Mesenchymal stem cell (in vitro differentiated cells and primary cell): ENCODE measurements around the gene PRR23C.

Experiments used
- DNase-seq: peaks from one replicate; pipeline ENCODE4 v3.0.0-alpha.2; 2013
- H2AFZ ChIP-seq: one replicate; pipeline ENCODE4 v1.6.1; 2013; ENCODE audit warnings: low read depth, mild to moderate bottlenecking, control low read depth, inconsistent platforms, low read length, moderate library complexity
- H2AK5ac ChIP-seq: 2 replicates; pipeline ENCODE4 v1.6.1; 2013; ENCODE audit warnings: low read length, moderate library complexity, mild to moderate bottlenecking, inconsistent platforms; ENCODE audit not compliant: severe bottlenecking
- H2BK120ac ChIP-seq: one replicate; pipeline ENCODE4 v1.6.1; 2013; ENCODE audit warnings: low read depth, mild to moderate bottlenecking, inconsistent platforms, low read length, moderate library complexity
- H2BK12ac ChIP-seq, 2 experiments: one replicate each; pipeline ENCODE4 v1.6.1; 2013; ENCODE audit warnings: inconsistent platforms in 2 of 2, low read length in 2 of 2, mild to moderate bottlenecking in 2 of 2, moderate library complexity in 2 of 2, control low read depth in 1 of 2
- H2BK15ac ChIP-seq: one replicate; pipeline ENCODE4 v1.6.1; 2013; ENCODE audit warnings: mild to moderate bottlenecking, low read depth, inconsistent platforms; ENCODE audit not compliant: poor library complexity, severe bottlenecking
- H2BK5ac ChIP-seq: 2 replicates; pipeline ENCODE4 v1.6.1; 2013; ENCODE audit warnings: low read depth, mild to moderate bottlenecking, low read length, control low read depth, inconsistent platforms; ENCODE audit not compliant: poor library complexity, severe bottlenecking
- H3K14ac ChIP-seq, 2 experiments: one replicate each; pipeline ENCODE4 v1.6.1; 2013; ENCODE audit warnings: inconsistent platforms in 2 of 2, low read length in 2 of 2, control low read depth in 1 of 2, mild to moderate bottlenecking in 1 of 2, moderate library complexity in 1 of 2
- H3K18ac ChIP-seq, 2 experiments: one replicate each; pipeline ENCODE4 v1.6.1; 2013; ENCODE audit warnings: inconsistent platforms in 2 of 2, low read length in 2 of 2, control low read depth in 1 of 2, low read depth in 1 of 2, mild to moderate bottlenecking in 1 of 2
- H3K23ac ChIP-seq, 2 experiments: one replicate each; pipeline ENCODE4 v1.6.1; 2013; ENCODE audit warnings: inconsistent platforms in 2 of 2, low read length in 2 of 2, mild to moderate bottlenecking in 2 of 2, moderate library complexity in 2 of 2, control low read depth in 1 of 2
- H3K27ac ChIP-seq: 2 replicates; pipeline ENCODE4 v1.5.1; 2013; ENCODE audit warnings: mild to moderate bottlenecking, moderate library complexity, low read length, control low read depth, inconsistent platforms; ENCODE audit not compliant: poor library complexity, severe bottlenecking
- H3K27me3 ChIP-seq, 2 experiments: 2 replicates each; pipeline versions ENCODE4 v1.6.1 to v1.7.0; 2013; ENCODE audit warnings: low read length in 2 of 2, mild to moderate bottlenecking in 2 of 2, moderate library complexity in 2 of 2, control low read depth in 1 of 2, inconsistent platforms in 1 of 2; ENCODE audit not compliant: control insufficient read depth in 1 of 2, insufficient read depth in 1 of 2
- H3K36me3 ChIP-seq, 2 experiments: 2 replicates each; pipeline versions ENCODE4 v1.6.1 to v1.7.0; 2013; ENCODE audit warnings: low read length in 2 of 2, control low read depth in 1 of 2, inconsistent platforms in 1 of 2, low read depth in 1 of 2, mild to moderate bottlenecking in 1 of 2; ENCODE audit not compliant: insufficient read depth in 2 of 2, control insufficient read depth in 1 of 2
- H3K4ac ChIP-seq, 2 experiments: one replicate each; pipeline ENCODE4 v1.6.1; 2013; ENCODE audit warnings: inconsistent platforms in 2 of 2, low read length in 2 of 2, mild to moderate bottlenecking in 2 of 2, moderate library complexity in 2 of 2, control low read depth in 1 of 2, low read depth in 1 of 2
- H3K4me1 ChIP-seq: 2 replicates; pipeline ENCODE4 v1.6.1; 2013; ENCODE audit warnings: low read depth, low read length, control low read depth; ENCODE audit not compliant: control insufficient read depth, insufficient read depth
- H3K4me2 ChIP-seq: 2 replicates; pipeline ENCODE4 v1.6.1; 2013; ENCODE audit warnings: low read length, mild to moderate bottlenecking, inconsistent platforms; ENCODE audit not compliant: poor library complexity, severe bottlenecking
- H3K4me3 ChIP-seq, 2 experiments: 2 replicates each; pipeline versions ENCODE4 v1.5.1 to v1.7.0; 2013; ENCODE audit warnings: low read length in 2 of 2, mild to moderate bottlenecking in 2 of 2, control low read depth in 1 of 2, low read depth in 1 of 2; ENCODE audit not compliant: insufficient read depth in 1 of 2
- H3K79me1 ChIP-seq: replicated peaks from 2 replicates; pipeline ENCODE4 v1.6.1; 2013; ENCODE audit warnings: mild to moderate bottlenecking, control low read depth, low read length, inconsistent platforms; ENCODE audit not compliant: poor library complexity, severe bottlenecking
- H3K9ac ChIP-seq: 2 replicates; pipeline ENCODE4 v1.7.0; 2013; ENCODE audit warnings: mild to moderate bottlenecking, low read length, moderate library complexity
- H3K9me3 ChIP-seq: 2 replicates; pipeline ENCODE4 v1.7.0; 2013; ENCODE audit warnings: mild to moderate bottlenecking, low read length; ENCODE audit not compliant: control insufficient read depth
- H4K8ac ChIP-seq: one replicate; pipeline ENCODE4 v1.6.1; 2013; ENCODE audit warnings: inconsistent platforms, mild to moderate bottlenecking, low read length, moderate library complexity
- H4K91ac ChIP-seq: one replicate; pipeline ENCODE4 v1.6.1; 2013; ENCODE audit warnings: mild to moderate bottlenecking, low read length, inconsistent platforms
- WGBS: methylation state at CpG from one replicate; pipeline ENCODE4 v1.1.7; 2013; ENCODE audit warnings: mixed read lengths; 5-methylcytosine and 5-hydroxymethylcytosine counted together

PRR23C gene

GRCh38 chr3:139084176-139084575 is 39.5 kb upstream of the PRR23C start:
- Histone ChIP-seq H3K4me3 (no peak overlapping the region), H3K79me1 (no peaks in the 10 kb centered on the region), H3K14ac (no peak overlapping the region), H3K18ac (no peak overlapping the region), H3K23ac (no peak overlapping the region), H2BK120ac (no peak overlapping the region), H2AK5ac (no peak overlapping the region), H3K9me3 (peaks cover 8% of the 10 kb centered on the region), H2BK12ac (no peak overlapping the region), H3K27ac (no peak overlapping the region), H2BK5ac (no peak overlapping the region), H3K4ac (no peak overlapping the region), H4K8ac (no peak overlapping the region), H3K36me3 (no peaks in the 10 kb centered on the region), H3K27me3 (peaks cover 0 to 38% of the 10 kb centered on the region in 2 experiments), H3K9ac (no peak overlapping the region), H3K4me2 (no peak overlapping the region), H3K4me1 (no peaks in the 10 kb centered on the region), H4K91ac (no peak overlapping the region), H2BK15ac (no peak overlapping the region), H2AFZ (no peak overlapping the region)
- DNase-seq: no peak

GRCh38 chr3:139074565-139075115 is 29.9 kb upstream of the PRR23C start:
- H4K91ac ChIP-seq: no peak overlapping the region
- H2BK120ac ChIP-seq: no peak overlapping the region
- no peak overlapping the region for H3K4ac ChIP-seq
- no peak overlapping the region for H3K9ac ChIP-seq
- no peak overlapping the region for H3K27ac ChIP-seq
- no peak overlapping the region for H3K4me3 ChIP-seq
- peaks cover 27% of the 10 kb centered on the region for H3K9me3 ChIP-seq
- no CpG with 5 or more reads among the region's 2 CpGs for WGBS
- H2BK15ac ChIP-seq: no peak overlapping the region
- no peak overlapping the region for H3K18ac ChIP-seq
- no peak overlapping the region for H2BK5ac ChIP-seq
- peaks cover 0 to 9% of the 10 kb centered on the region in 2 experiments for H3K27me3 ChIP-seq
- no peaks in the 10 kb centered on the region for H3K4me1 ChIP-seq
- H2BK12ac ChIP-seq: no peak overlapping the region
- H2AK5ac ChIP-seq: no peak overlapping the region
- DNase-seq: no peak
- no peaks in the 10 kb centered on the region for H3K79me1 ChIP-seq
- no peak overlapping the region for H4K8ac ChIP-seq
- no peak overlapping the region for H3K23ac ChIP-seq
- H3K14ac ChIP-seq: no peak overlapping the region
- H3K36me3 ChIP-seq: no peaks in the 10 kb centered on the region
- no peak overlapping the region for H2AFZ ChIP-seq
- no peak overlapping the region for H3K4me2 ChIP-seq

DNA sequence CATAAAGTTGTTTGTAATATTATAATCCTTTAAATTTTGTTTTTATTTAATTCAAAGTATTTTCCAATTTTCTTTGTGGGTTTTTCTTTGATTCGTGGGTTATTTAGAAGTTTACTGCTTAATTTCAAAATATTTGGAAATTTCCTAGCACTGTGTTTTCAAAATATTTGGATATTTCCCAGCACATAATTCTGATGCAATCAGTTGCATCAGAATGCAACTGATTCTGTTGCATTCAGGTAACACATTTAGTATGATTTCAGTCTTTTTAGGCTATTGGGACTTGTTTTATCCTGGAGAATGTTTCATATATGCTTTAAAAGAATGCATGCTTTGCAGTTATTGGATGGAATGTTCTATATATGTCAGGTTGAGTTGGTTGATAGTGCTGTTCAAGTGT is 18.2 kb upstream of the PRR23C start:
- H3K14ac ChIP-seq: no peak overlapping the region
- H4K91ac ChIP-seq: no peak overlapping the region
- H2BK120ac ChIP-seq: no peak overlapping the region
- H2BK15ac ChIP-seq: no peak overlapping the region
- WGBS: no CpG with 5 or more reads among the region's 1 CpG
- no peak overlapping the region for H2BK5ac ChIP-seq
- H3K18ac ChIP-seq: no peak overlapping the region
- no peak overlapping the region for H3K9ac ChIP-seq
- H3K79me1 ChIP-seq: no peaks in the 10 kb centered on the region
- no peak for DNase-seq
- no peak overlapping the region for H3K4me3 ChIP-seq
- H3K23ac ChIP-seq: no peak overlapping the region
- no peak overlapping the region for H3K27ac ChIP-seq
- H2AK5ac ChIP-seq: no peak overlapping the region
- no peak overlapping the region for H3K4ac ChIP-seq
- no peak overlapping the region for H4K8ac ChIP-seq
- peaks cover 0 to 3% of the 10 kb centered on the region in 2 experiments for H3K27me3 ChIP-seq
- H3K4me1 ChIP-seq: no peaks in the 10 kb centered on the region
- H3K4me2 ChIP-seq: no peak overlapping the region
- no peak overlapping the region for H2AFZ ChIP-seq
- no peak overlapping the region for H2BK12ac ChIP-seq
- H3K36me3 ChIP-seq: no peaks in the 10 kb centered on the region
- no peaks in the 10 kb centered on the region for H3K9me3 ChIP-seq

- Histone ChIP-seq H3K4me3 (no peak overlapping the region), H3K79me1 (no peaks in the 10 kb centered on the region)
Observed at GRCh38 chr3:139052802-139053600, 8.3 kb upstream of the PRR23C start.

More at GRCh38 chr3:139052802-139053600, 8.3 kb upstream of the PRR23C start:
- 52% methylated on average over 2 of the region's 2 CpGs for WGBS
- Histone ChIP-seq H3K4me2 (no peak overlapping the region), H3K18ac (no peak overlapping the region), H4K8ac (no peak overlapping the region), H3K9me3 (peaks cover 33% of the 10 kb centered on the region), H3K4ac (no peak overlapping the region), H4K91ac (no peak overlapping the region), H3K4me1 (no peaks in the 10 kb centered on the region), H3K14ac (no peak overlapping the region), H3K27ac (no peak overlapping the region), H3K27me3 (no peaks in the 10 kb centered on the region), H2AK5ac (no peak overlapping the region), H3K23ac (no peak overlapping the region), H2BK120ac (no peak overlapping the region), H2BK5ac (no peak overlapping the region), H2BK15ac (no peak overlapping the region), H2BK12ac (no peak overlapping the region), H3K36me3 (no peaks in the 10 kb centered on the region), H3K9ac (no peak overlapping the region), H2AFZ (no peak overlapping the region)
- DNase-seq: no peak
